ENCODE results near the gene POU3F2. TPM values are rescaled to one million over a fixed set of nuclear protein-coding genes. Genes with fewer than 3 reads are reported as not detected.

Gene POU3F2
- total and polyA plus RNA-seq, 2 donors from 2014 or later: not detected

- H3K9ac ChIP-seq (ENCODE audit: low read length in 3 of 3): no peak overlapping the region
- H3K27ac ChIP-seq (ENCODE audit: low read depth in 2 of 2, low read length in 2 of 2): no peak overlapping the region
- H3K27me3 ChIP-seq (ENCODE audit: control insufficient read depth, insufficient read depth, low read length): peaks cover 84% of the 10 kb centered on the region
- FAIRE-seq (no peak), DNase-seq (no peak)
- H3K36me3 ChIP-seq (ENCODE audit: control insufficient read depth in 2 of 3, insufficient read depth in 3 of 3, low read length in 3 of 3): no peaks in the 10 kb centered on the region
- peaks cover 0 to 3% (median 0%) of the 10 kb centered on the region in 3 donors for H3K4me1 ChIP-seq (ENCODE audit: control insufficient read depth in 2 of 3, insufficient read depth in 2 of 3, low read depth in 1 of 3, low read length in 3 of 3)
- no peak overlapping the region for H3K4me3 ChIP-seq (ENCODE audit: low read length in 3 of 3)
- intact Hi-C loops (cut with DNase I): no loop called here
- H3K9me3 ChIP-seq (ENCODE audit: control insufficient read depth in 2 of 3, insufficient read depth in 1 of 3, low read length in 3 of 3): no peaks in the 10 kb centered on the region
- TF ChIP-seq, protein P1, sequence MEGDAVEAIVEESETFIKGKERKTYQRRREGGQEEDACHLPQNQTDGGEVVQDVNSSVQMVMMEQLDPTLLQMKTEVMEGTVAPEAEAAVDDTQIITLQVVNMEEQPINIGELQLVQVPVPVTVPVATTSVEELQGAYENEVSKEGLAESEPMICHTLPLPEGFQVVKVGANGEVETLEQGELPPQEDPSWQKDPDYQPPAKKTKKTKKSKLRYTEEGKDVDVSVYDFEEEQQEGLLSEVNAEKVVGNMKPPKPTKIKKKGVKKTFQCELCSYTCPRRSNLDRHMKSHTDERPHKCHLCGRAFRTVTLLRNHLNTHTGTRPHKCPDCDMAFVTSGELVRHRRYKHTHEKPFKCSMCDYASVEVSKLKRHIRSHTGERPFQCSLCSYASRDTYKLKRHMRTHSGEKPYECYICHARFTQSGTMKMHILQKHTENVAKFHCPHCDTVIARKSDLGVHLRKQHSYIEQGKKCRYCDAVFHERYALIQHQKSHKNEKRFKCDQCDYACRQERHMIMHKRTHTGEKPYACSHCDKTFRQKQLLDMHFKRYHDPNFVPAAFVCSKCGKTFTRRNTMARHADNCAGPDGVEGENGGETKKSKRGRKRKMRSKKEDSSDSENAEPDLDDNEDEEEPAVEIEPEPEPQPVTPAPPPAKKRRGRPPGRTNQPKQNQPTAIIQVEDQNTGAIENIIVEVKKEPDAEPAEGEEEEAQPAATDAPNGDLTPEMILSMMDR (IDR thresholded peaks at IDR 0.05; ENCODE audit: borderline replicate concordance, extremely low read depth, insufficient read depth): no peak
These were observed 6.7 kb downstream of the POU3F2 start for GRCh38 chr6:98840996-98841513.

DNA sequence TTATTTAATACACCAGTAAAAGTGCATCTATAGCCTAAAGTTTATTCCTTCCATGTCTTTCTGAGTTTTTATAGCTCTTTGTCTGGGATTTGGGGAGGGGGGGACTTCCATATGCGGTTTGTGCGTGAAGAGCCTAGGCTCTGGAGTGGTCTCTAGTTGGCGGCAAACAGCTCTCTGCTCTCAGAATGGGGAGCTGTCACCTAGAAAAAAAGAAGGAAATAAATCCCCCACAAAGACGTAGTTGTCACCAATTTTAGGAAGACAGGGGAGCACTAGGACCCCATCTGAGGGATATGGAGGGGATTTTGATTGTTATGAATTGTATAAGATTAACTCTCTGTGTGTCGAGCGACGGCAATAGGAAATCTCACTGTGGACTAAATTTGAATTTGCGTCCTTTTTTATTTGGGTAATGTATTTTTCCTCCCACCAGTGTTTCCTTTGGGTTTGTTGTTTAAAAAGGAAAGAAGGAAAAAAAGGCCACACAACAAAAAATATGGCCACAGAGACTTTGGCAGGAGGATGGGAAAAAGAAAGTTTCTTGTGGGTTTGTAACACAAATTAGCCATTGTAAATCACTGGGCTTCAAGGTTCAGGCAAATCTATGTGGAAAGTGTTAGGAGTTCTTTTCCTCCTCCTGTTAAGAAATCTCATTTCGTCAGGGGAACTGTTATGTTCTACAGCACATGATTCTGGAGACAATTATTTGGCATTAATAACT is 7.4 kb downstream of the POU3F2 start:
- intact Hi-C loops (cut with DNase I): no loop called here
- Histone ChIP-seq H3K27me3 (ENCODE audit: control insufficient read depth, insufficient read depth, low read length) (peaks cover 84% of the 10 kb centered on the region), H3K9ac (ENCODE audit: low read length in 3 of 3) (no peak overlapping the region), H3K27ac (ENCODE audit: low read depth in 2 of 2, low read length in 2 of 2) (no peak overlapping the region), H3K36me3 (ENCODE audit: control insufficient read depth in 2 of 3, insufficient read depth in 3 of 3, low read length in 3 of 3) (no peaks in the 10 kb centered on the region), H3K9me3 (ENCODE audit: control insufficient read depth in 2 of 3, insufficient read depth in 1 of 3, low read length in 3 of 3) (no peaks in the 10 kb centered on the region), H3K4me1 (ENCODE audit: control insufficient read depth in 2 of 3, insufficient read depth in 2 of 3, low read depth in 1 of 3, low read length in 3 of 3) (peaks cover 0 to 3% (median 0%) of the 10 kb centered on the region in 3 donors), H3K4me3 (ENCODE audit: low read length in 3 of 3) (no peak overlapping the region)
- DNase-seq (peak in 1 of 5 donors; percentile 41), FAIRE-seq (no peak)
- TF ChIP-seq, protein P1 (IDR thresholded peaks at IDR 0.05; ENCODE audit: borderline replicate concordance, extremely low read depth, insufficient read depth): no peak

DNA sequence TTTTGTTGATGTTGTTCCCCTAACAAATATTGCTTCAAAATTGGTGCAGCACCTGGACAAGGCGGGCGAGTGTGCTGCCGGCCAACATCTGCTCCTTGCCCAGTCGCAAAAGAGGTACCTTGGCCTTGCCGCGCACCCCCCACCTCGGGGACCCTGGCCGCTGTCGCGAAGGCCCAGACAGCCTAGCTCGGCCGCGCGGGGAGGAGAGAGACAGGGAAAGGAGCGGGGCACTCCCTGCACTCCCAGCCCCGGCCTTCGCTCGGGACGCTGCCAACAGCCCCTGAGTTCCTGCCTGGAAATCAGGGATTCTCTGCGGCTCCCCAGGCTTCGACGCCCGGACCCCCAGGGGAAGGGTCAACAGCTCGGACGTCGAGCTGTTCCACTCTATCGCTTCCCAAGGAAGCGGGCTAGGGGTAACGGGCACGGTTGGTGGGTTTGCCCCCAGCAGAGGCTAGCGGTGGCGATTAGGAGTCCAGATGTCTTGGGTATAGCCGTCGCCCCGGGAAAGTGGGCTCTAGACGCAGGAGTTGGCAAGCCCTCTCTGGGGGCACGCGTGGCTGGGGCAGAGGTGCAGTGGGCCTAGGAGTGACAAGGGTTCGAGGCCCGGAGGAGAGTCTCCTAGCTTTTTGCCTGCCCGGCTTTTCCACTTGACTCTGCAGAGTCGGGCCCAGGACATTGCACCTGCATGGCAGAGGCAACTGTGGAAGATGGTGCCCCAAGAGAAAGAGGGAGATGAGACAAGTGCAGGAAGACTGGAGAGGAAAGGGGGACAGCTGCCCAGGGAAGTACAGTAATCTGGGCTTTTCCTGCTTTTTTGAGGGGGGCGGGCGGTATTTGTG is 8.2 kb downstream of the POU3F2 start:
- H3K4me3 ChIP-seq (ENCODE audit: low read length in 3 of 3): no peak overlapping the region
- intact Hi-C loops (cut with DNase I): no loop called here
- no peak overlapping the region for H3K27ac ChIP-seq (ENCODE audit: low read depth in 2 of 2, low read length in 2 of 2)
- no peaks in the 10 kb centered on the region for H3K9me3 ChIP-seq (ENCODE audit: control insufficient read depth in 2 of 3, insufficient read depth in 1 of 3, low read length in 3 of 3)
- peak in 1 of 5 donors; percentile 27 for DNase-seq
- TF ChIP-seq, protein P1 (IDR thresholded peaks at IDR 0.05; ENCODE audit: borderline replicate concordance, extremely low read depth, insufficient read depth): no peak
- H3K27me3 ChIP-seq (ENCODE audit: control insufficient read depth, insufficient read depth, low read length): peaks cover 84% of the 10 kb centered on the region
- no peak overlapping the region for H3K9ac ChIP-seq (ENCODE audit: low read length in 3 of 3)
- no peak for FAIRE-seq
- peaks cover 0 to 3% (median 0%) of the 10 kb centered on the region in 3 donors for H3K4me1 ChIP-seq (ENCODE audit: control insufficient read depth in 2 of 3, insufficient read depth in 2 of 3, low read depth in 1 of 3, low read length in 3 of 3)
- H3K36me3 ChIP-seq (ENCODE audit: control insufficient read depth in 2 of 3, insufficient read depth in 3 of 3, low read length in 3 of 3): no peaks in the 10 kb centered on the region

Measured in kidney (tissue), 14 donors.